GM12874 (cell line): ENCODE measurements around the gene AMPD2.

Experiments
- TF ChIP-seq, protein P1 (sequence below): IDR thresholded peaks from 2 replicates; pipeline ENCODE4 v1.5.1; 2011; ENCODE audit warnings: low read depth, mild to moderate bottlenecking, control low read depth, low read length, moderate library complexity; ENCODE audit not compliant: insufficient read depth

AMPD2 gene

DNA sequence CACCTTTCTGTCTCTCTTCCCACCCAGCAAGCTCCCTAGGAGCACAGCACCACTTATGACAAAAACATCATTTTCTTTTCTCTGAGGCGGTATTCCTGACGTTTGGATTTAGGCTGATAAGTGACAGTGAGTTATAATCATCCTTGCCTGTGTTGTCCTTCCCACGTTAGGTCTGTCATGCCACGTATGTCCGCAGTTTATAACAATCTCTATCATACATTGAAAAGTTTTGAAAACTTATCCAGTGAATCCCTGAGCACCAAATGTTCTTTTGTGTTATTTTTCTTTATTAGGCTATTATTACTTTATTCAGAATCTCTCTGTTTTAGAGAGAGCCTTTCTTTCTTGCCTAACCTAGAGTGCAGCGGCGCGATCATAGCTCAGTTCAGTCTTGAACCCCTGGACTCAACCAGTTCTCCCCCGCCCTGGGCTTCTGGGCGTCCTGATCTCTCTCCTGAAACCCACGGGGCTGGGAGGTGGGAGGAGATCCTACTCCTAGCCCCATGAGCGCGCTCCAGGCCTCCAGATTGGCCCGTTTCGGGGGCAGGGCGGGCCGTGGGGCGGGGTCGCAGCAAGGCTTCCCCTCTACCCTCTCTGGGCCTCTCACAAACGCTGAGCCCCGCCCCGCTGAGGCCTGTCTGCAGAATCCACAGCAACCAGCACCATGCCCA, 48.0 kb downstream of the AMPD2 start, which contains the start of gene GSTM2:
Gene GSTM2 (plus strand): TSS at position 606 of the 671 bp plus-strand sequence. CDS start 59 bp downstream, at position 665.
- TF ChIP-seq, protein P1, sequence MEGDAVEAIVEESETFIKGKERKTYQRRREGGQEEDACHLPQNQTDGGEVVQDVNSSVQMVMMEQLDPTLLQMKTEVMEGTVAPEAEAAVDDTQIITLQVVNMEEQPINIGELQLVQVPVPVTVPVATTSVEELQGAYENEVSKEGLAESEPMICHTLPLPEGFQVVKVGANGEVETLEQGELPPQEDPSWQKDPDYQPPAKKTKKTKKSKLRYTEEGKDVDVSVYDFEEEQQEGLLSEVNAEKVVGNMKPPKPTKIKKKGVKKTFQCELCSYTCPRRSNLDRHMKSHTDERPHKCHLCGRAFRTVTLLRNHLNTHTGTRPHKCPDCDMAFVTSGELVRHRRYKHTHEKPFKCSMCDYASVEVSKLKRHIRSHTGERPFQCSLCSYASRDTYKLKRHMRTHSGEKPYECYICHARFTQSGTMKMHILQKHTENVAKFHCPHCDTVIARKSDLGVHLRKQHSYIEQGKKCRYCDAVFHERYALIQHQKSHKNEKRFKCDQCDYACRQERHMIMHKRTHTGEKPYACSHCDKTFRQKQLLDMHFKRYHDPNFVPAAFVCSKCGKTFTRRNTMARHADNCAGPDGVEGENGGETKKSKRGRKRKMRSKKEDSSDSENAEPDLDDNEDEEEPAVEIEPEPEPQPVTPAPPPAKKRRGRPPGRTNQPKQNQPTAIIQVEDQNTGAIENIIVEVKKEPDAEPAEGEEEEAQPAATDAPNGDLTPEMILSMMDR: no peak

DNA sequence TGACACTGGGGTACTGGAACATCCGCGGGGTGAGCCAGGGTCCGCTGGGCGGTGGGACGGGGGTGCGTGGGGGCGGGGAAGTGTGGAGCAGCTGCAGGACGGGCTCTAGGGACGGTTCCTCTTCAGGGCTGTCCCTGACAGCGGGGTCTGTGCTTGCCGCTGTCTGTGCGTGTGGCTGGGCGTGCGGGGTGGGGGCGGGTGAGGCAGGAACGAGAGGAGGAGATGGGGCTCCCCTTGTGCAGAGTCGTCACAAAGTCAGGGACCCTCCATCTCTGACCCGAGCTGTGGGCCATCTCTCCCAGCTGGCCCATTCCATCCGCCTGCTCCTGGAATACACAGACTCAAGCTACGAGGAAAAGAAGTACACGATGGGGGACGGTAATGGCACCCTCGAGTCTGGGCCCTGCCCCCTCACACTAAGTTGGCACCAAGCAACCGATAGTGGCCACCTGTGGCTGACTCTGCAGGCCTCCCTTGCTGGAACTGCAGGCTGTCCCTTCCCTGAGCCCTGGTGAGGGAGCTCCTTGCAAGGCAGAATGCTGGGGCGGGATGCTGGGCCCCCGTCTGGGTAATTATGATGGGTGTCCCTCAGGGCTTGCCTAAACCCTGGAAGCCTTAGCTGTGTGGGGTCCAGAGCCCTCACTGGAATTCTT, 48.6 kb downstream of the AMPD2 start:
- TF ChIP-seq, protein P1: no peak

DNA sequence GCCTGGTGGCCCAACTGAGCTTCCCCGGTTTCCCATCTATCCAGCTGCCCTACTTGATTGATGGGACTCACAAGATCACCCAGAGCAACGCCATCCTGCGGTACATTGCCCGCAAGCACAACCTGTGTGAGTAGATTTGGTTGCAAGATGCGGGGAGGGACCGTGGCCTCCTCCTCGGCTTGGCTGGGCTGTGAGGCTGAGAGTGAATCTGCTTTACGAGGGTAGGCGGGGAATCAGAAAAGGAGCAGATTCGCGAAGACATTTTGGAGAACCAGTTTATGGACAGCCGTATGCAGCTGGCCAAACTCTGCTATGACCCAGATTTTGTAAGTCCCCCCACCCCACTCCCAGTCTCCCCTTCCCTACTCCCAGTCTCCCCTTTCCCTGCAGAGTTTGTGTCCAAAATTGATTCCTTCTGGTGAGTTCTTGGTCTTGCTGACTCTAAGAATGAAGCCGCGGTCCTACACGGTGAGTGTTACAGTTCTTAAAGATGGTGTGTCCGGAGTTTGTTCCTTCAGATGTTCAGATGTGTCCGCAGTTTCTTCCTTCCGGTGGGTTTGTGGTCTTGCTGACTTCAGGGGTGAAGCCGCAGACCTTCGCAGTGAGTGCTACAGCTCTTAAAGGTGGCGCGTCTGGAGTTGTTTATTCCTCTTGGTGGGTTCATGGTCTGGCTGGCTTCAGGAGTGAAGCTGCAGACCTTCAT, 49.8 kb downstream of the AMPD2 start:
- TF ChIP-seq, protein P1: no peak

DNA sequence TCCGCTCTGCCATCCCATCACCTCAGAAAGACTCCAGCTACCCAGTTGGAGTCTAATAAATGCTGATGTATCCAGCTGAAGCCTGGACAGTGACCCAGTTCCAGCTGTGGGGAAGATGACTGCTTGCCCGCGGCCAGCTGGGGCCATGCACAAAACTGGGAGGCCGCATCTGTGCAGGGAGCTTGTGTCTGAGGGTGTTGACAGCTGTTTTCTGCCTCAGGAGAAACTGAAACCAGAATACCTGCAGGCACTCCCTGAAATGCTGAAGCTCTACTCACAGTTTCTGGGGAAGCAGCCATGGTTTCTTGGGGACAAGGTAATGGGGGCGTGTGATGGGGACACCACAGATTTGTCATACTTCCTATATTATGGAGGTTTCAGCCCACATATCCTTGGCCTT, 51.4 kb downstream of the AMPD2 start:
- TF ChIP-seq, protein P1: no peak

DNA sequence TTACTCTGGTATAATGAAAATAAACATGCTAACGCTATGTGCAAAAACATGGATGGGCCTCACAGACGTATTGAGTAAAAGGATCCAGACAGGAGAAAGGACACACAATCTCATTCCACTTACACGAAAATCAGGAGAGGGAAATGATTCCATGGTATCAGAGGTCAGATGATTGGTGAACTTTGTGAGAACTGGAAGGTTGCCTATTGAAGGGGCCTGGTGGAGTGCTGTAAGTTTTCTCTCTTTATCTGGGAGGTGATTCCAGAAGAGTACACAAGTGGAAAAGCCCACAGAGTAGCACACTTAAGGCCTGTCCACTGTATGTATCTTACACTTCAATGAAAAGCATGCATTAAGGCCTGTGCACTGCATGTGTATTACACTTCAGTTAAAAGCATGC, 57.8 kb downstream of the AMPD2 start:
- TF ChIP-seq, protein P1: no peak
